Measurements from ENCODE around the gene USP14.

Gene USP14

GRCh38 chr18:159933-160332, 1.6 kb downstream of the USP14 start:
- DNase-seq (ENCODE audit: low read depth): no peak

GRCh38 chr18:160831-161570, 2.6 kb downstream of the USP14 start:
- no peak for DNase-seq (ENCODE audit: low read depth)

- no peak for DNase-seq (ENCODE audit: low read depth)
Measured at GRCh38 chr18:172361-172760, 14.0 kb downstream of the USP14 start.

GRCh38 chr18:179499-179898, 21.1 kb downstream of the USP14 start:
- no peak for DNase-seq (ENCODE audit: low read depth)

- DNase-seq (ENCODE audit: low read depth): no peak
Measured at GRCh38 chr18:181711-182110, 23.4 kb downstream of the USP14 start.

- DNase-seq (ENCODE audit: low read depth): no peak
Measured at GRCh38 chr18:183769-184168, 25.4 kb downstream of the USP14 start.

- no peak for DNase-seq (ENCODE audit: low read depth)
Measured at GRCh38 chr18:189254-189653, 30.9 kb downstream of the USP14 start.

GRCh38 chr18:191725-192124, 33.4 kb downstream of the USP14 start:
- DNase-seq (ENCODE audit: low read depth): no peak

- no peak for DNase-seq (ENCODE audit: low read depth)
Measured at GRCh38 chr18:192801-193200, 34.4 kb downstream of the USP14 start.

GRCh38 chr18:195651-196050, 37.3 kb downstream of the USP14 start:
- DNase-seq (ENCODE audit: low read depth): no peak

- no peak for DNase-seq (ENCODE audit: low read depth)
Measured at GRCh38 chr18:199214-199613, 40.9 kb downstream of the USP14 start.

GRCh38 chr18:199768-200167, 41.4 kb downstream of the USP14 start:
- DNase-seq (ENCODE audit: low read depth): no peak

- DNase-seq (ENCODE audit: low read depth): no peak
Measured at GRCh38 chr18:210075-210474, 51.7 kb downstream of the USP14 start.

- DNase-seq (ENCODE audit: low read depth): no peak
Measured at GRCh38 chr18:210733-211132, 52.4 kb downstream of the USP14 start.

- no peak for DNase-seq (ENCODE audit: low read depth)
Measured at GRCh38 chr18:211582-211981, 53.2 kb downstream of the USP14 start.

- DNase-seq (ENCODE audit: low read depth): no peak
Measured at GRCh38 chr18:212780-213179, 54.4 kb downstream of the USP14 start.

- no peak for DNase-seq (ENCODE audit: low read depth)
Measured at GRCh38 chr18:213505-213904, 55.1 kb downstream of the USP14 start.

GRCh38 chr18:213966-214365, 55.6 kb downstream of the USP14 start:
- no peak for DNase-seq (ENCODE audit: low read depth)

- DNase-seq (ENCODE audit: low read depth): no peak
Measured at GRCh38 chr18:215448-216010, 57.2 kb downstream of the USP14 start.

- no peak for DNase-seq (ENCODE audit: low read depth)
Measured at GRCh38 chr18:217532-218336, 59.4 kb downstream of the USP14 start.

- DNase-seq (ENCODE audit: low read depth): no peak
Measured at GRCh38 chr18:220708-221107, 62.4 kb downstream of the USP14 start.

GRCh38 chr18:225745-226144, 67.4 kb downstream of the USP14 start:
- DNase-seq (ENCODE audit: low read depth): no peak

- no peak for DNase-seq (ENCODE audit: low read depth)
Measured at GRCh38 chr18:227374-227773, 69.0 kb downstream of the USP14 start.
